PC-9 (cell line): ENCODE data around the gene ZBTB49. TPM values are rescaled to one million over a fixed set of nuclear protein-coding genes. Genes with fewer than 3 reads are reported as not detected.
"Not testable (repeated sequence)": the region's sequence is repeated elsewhere in the genome, so short reads cannot be mapped to it uniquely, and the experiment has no call there.

Source experiments
- BruUV-seq: library from RNA; stranded (reverse); fragments of 400-500 nt; replicated peaks from 2 replicates; lab custom pipeline; 2021; lab: Mats Ljungman, UMichigan
- CTCF ChIA-PET: fragments of 300-600 bp; sonication (Branson Sonifier 250); formaldehyde crosslinking; loops from one replicate; lab custom pipeline; 2022; ENCODE audit warnings: antibody characterized with exemption; lab: Charles Lee
- POLR2A ChIA-PET: fragments of 300-600 bp; sonication (Branson Sonifier 250); formaldehyde crosslinking; loops from one replicate; lab custom pipeline; 2022; ENCODE audit warnings: antibody characterized with exemption; ENCODE audit not compliant: unreplicated experiment; lab: Charles Lee
- DNase-seq, 2 experiments: peaks; one replicate each; pipeline versions ENCODE4 v3.0.0 to v3.0.0-alpha.2; 2015 to 2022; ENCODE audit warnings: mixed read lengths in 1 of 2
- H2AFZ ChIP-seq: fragments of 200-600 bp; sonication (generic); 2 replicates; pipeline ENCODE4 v1.8.1; 2017; ENCODE audit warnings: antibody characterized with exemption
- H3F3A ChIP-seq: fragments of 200-600 bp; sonication (generic); 2 replicates; pipeline ENCODE4 v1.8.1; 2017; ENCODE audit warnings: antibody characterized with exemption, mild to moderate bottlenecking, low read depth; ENCODE audit not compliant: insufficient read depth
- H3K27ac ChIP-seq: fragments of 200-600 bp; sonication (generic); 2 replicates; pipeline ENCODE4 v1.6.1; 2016; ENCODE audit warnings: mixed run types
- H3K27me3 ChIP-seq: fragments of 200-600 bp; sonication (generic); 2 replicates; pipeline ENCODE4 v1.6.1; 2016; ENCODE audit warnings: low read depth, mixed run types; ENCODE audit not compliant: insufficient read depth
- H3K36me3 ChIP-seq: fragments of 200-600 bp; sonication (generic); 2 replicates; pipeline ENCODE4 v1.6.1; 2016; ENCODE audit warnings: low read depth, mixed run types
- H3K4me1 ChIP-seq: fragments of 200-600 bp; sonication (generic); replicated peaks from 2 replicates; pipeline ENCODE4 v1.6.1; 2016; ENCODE audit warnings: mixed run types; ENCODE audit not compliant: insufficient read depth
- H3K4me2 ChIP-seq: fragments of 200-600 bp; sonication (generic); 2 replicates; pipeline ENCODE4 v1.6.1; 2017; ENCODE audit warnings: mixed run types
- H3K4me3 ChIP-seq: fragments of 200-600 bp; sonication (generic); 2 replicates; pipeline ENCODE4 v1.6.1; 2016; ENCODE audit warnings: mixed run types
- H3K79me2 ChIP-seq: fragments of 200-600 bp; sonication (generic); 2 replicates; pipeline ENCODE4 v1.6.1; 2017; ENCODE audit warnings: low read depth, mixed run types
- H3K9me2 ChIP-seq: fragments of 200-600 bp; sonication (generic); 2 replicates; pipeline ENCODE4 v1.8.1; 2017; ENCODE audit warnings: mild to moderate bottlenecking; ENCODE audit not compliant: insufficient read depth
- H3K9me3 ChIP-seq: fragments of 200-600 bp; sonication (generic); 2 replicates; pipeline ENCODE4 v1.8.1; 2016; ENCODE audit warnings: low read depth; ENCODE audit not compliant: insufficient read depth
- H4K20me1 ChIP-seq: fragments of 200-600 bp; sonication (generic); 2 replicates; pipeline ENCODE4 v1.8.1; 2017; ENCODE audit not compliant: insufficient read depth
- CTCF ChIP-seq: fragments of 200-600 bp; sonication (generic); conservative IDR thresholded peaks from 2 replicates; pipeline ENCODE4 v1.6.1; 2017; ENCODE audit warnings: mixed run types, antibody characterized with exemption, mild to moderate bottlenecking, moderate library complexity
- EZH2 ChIP-seq: fragments of 200-600 bp; sonication (generic); IDR thresholded peaks from 2 replicates; pipeline ENCODE4 v1.8.0; 2017; ENCODE audit warnings: antibody characterized with exemption, low read depth
- intact Hi-C: fragments of 100-400 bp; cut with micrococcal nuclease; formaldehyde crosslinking; loops from one replicate; pipeline ENCODE4 v1.10.0; 2022; ENCODE audit not compliant: unreplicated experiment
- total RNA-seq: library from RNA; stranded (reverse); gene quantifications from 2 replicates; pipeline ENCODE4 v1.2.3, GENCODE V29; 2021

Gene ZBTB49
- total RNA-seq, 1 experiment from 2014 or later = 5.3 TPM

- no peaks in the 10 kb centered on the region for H3K36me3 ChIP-seq
- H3K4me2 ChIP-seq = no peak overlapping the region
- ChIA-PET POLR2A (no interaction called here), CTCF (no interaction called here)
- H4K20me1 ChIP-seq = no peaks in the 10 kb centered on the region
- no peak overlapping the region for H3K4me3 ChIP-seq
- no peaks in the 10 kb centered on the region for H3K4me1 ChIP-seq
- intact Hi-C loops = no loop called here
- BruUV-seq = no TSS peak
- no peak overlapping the region for H2AFZ ChIP-seq
- H3K79me2 ChIP-seq = no peaks in the 10 kb centered on the region
- no peak for TF ChIP-seq CTCF
- no peak for TF ChIP-seq EZH2
- H3K27me3 ChIP-seq = peaks cover 38% of the 10 kb centered on the region
- H3K27ac ChIP-seq = no peak overlapping the region
- no peaks in the 10 kb centered on the region for H3K9me3 ChIP-seq
- no peaks in the 10 kb centered on the region for H3F3A ChIP-seq
- DNase-seq = no peak
- H3K9me2 ChIP-seq = no peaks in the 10 kb centered on the region
Observed at GRCh38 chr4:4343038-4343437, 53.0 kb downstream of the ZBTB49 start.

- Histone ChIP-seq H3K36me3 (no peaks in the 10 kb centered on the region), H3K79me2 (no peaks in the 10 kb centered on the region), H4K20me1 (no peaks in the 10 kb centered on the region), H3K27me3 (peaks cover 45% of the 10 kb centered on the region), H3K4me2 (no peak overlapping the region), H3F3A (no peaks in the 10 kb centered on the region), H3K4me1 (no peaks in the 10 kb centered on the region), H3K9me2 (no peaks in the 10 kb centered on the region), H3K4me3 (no peak overlapping the region), H3K27ac (no peak overlapping the region), H2AFZ (no peak overlapping the region), H3K9me3 (no peaks in the 10 kb centered on the region)
- ChIA-PET POLR2A (no interaction called here), CTCF (no interaction called here)
- no peak for DNase-seq
- no peak for TF ChIP-seq EZH2
- no peak for TF ChIP-seq CTCF
- no TSS peak for BruUV-seq
- intact Hi-C loops = no loop called here
Observed at GRCh38 chr4:4344915-4345527, 55.0 kb downstream of the ZBTB49 start.

GRCh38 chr4:4347585-4347984 lies 57.5 kb downstream of the ZBTB49 start:
- TF ChIP-seq EZH2 (no peak), CTCF (no peak)
- intact Hi-C loops = no loop called here
- Histone ChIP-seq H3K9me2 (no peaks in the 10 kb centered on the region), H4K20me1 (no peaks in the 10 kb centered on the region), H3K79me2 (no peaks in the 10 kb centered on the region), H3K36me3 (no peaks in the 10 kb centered on the region), H3K4me1 (no peaks in the 10 kb centered on the region), H3K27me3 (peaks cover 50% of the 10 kb centered on the region), H3K4me2 (no peak overlapping the region), H3K4me3 (no peak overlapping the region), H3F3A (no peaks in the 10 kb centered on the region), H3K9me3 (no peaks in the 10 kb centered on the region), H3K27ac (no peak overlapping the region), H2AFZ (no peak overlapping the region)
- no TSS peak for BruUV-seq
- ChIA-PET CTCF (no interaction called here), POLR2A (no interaction called here)
- DNase-seq = no peak

- H3K27ac ChIP-seq, POLR2A ChIA-PET, H3K9me2 ChIP-seq, BruUV-seq, H2AFZ ChIP-seq, CTCF ChIA-PET, H3K4me3 ChIP-seq, H3K4me1 ChIP-seq, H4K20me1 ChIP-seq, H3K4me2 ChIP-seq, H3K36me3 ChIP-seq, H3F3A ChIP-seq, H3K9me3 ChIP-seq, DNase-seq, intact Hi-C loops, H3K79me2 ChIP-seq: not testable (repeated sequence)
- H3K27me3 ChIP-seq = peaks cover 55% of the 10 kb centered on the region
Observed at GRCh38 chr4:4348585-4348984, 58.5 kb downstream of the ZBTB49 start.
